CD4-positive, CD25-positive, alpha-beta regulatory T cell (primary cell): ENCODE measurements around the gene UFD1. TPM values are rescaled to one million over a fixed set of nuclear protein-coding genes. Genes with fewer than 3 reads are reported as not detected.

Source experiments
- ATAC-seq, 2 donors: fragments of 150-1000 bp; cut with Tn5 transposase; one replicate each; pipeline ENCODE4 v1.10.0; 2021; ENCODE audit warnings: low read depth in 2 of 2, moderate number of reproducible peaks in 2 of 2, moderate library complexity in 1 of 2
- DNase-seq, 3 donors: peaks; one replicate each; pipeline versions ENCODE4 v3.0.0 to v3.0.0-alpha.2; 2012 to 2022; ENCODE audit warnings: mixed read lengths in 1 of 3
- H3K27ac ChIP-seq: one replicate; pipeline ENCODE4 v1.7.0; 2013; ENCODE audit warnings: mild to moderate bottlenecking, low read length; ENCODE audit not compliant: insufficient read depth, poor library complexity, severe bottlenecking
- H3K27me3 ChIP-seq: one replicate; pipeline ENCODE4 v1.7.0; 2013; ENCODE audit warnings: low read length; ENCODE audit not compliant: control insufficient read depth, insufficient read depth
- H3K36me3 ChIP-seq: one replicate; pipeline ENCODE4 v1.7.0; 2013; ENCODE audit warnings: mild to moderate bottlenecking, low read length, moderate library complexity; ENCODE audit not compliant: control insufficient read depth, insufficient read depth
- H3K4me1 ChIP-seq: 2 replicates; pipeline ENCODE4 v1.7.0; 2013; ENCODE audit warnings: mild to moderate bottlenecking, low read length; ENCODE audit not compliant: insufficient read depth, control insufficient read depth, poor library complexity, severe bottlenecking
- H3K4me3 ChIP-seq: one replicate; pipeline ENCODE4 v1.7.0; 2013; ENCODE audit warnings: low read depth, mild to moderate bottlenecking, low read length, moderate library complexity
- H3K9me3 ChIP-seq, 2 experiments: 1 replicate in 1 of 2; 2 replicates in 1 of 2; pipeline ENCODE4 v1.7.0; 2013; ENCODE audit warnings: low read length in 2 of 2, mild to moderate bottlenecking in 1 of 2, moderate library complexity in 1 of 2; ENCODE audit not compliant: control insufficient read depth in 2 of 2
- H3K27ac Mint-ChIP-seq, 3 donors: one replicate each; pipeline ENCODE4 v1.8.0; 2020 to 2022; ENCODE audit warnings: mild to moderate bottlenecking in 3 of 3, mixed read lengths in 3 of 3, moderate library complexity in 2 of 3
- H3K27me3 Mint-ChIP-seq: one replicate; pipeline ENCODE4 v1.8.0; 2022; ENCODE audit warnings: mild to moderate bottlenecking, mixed read lengths
- H3K36me3 Mint-ChIP-seq: one replicate; pipeline ENCODE4 v1.8.0; 2020; ENCODE audit warnings: mixed read lengths
- H3K4me1 Mint-ChIP-seq, 4 donors: one replicate each; pipeline ENCODE4 v1.8.0; 2020 to 2022; ENCODE audit warnings: mixed read lengths in 4 of 4, mild to moderate bottlenecking in 1 of 4
- H3K4me3 Mint-ChIP-seq, 4 donors: one replicate each; pipeline ENCODE4 v1.8.0; 2020 to 2022; ENCODE audit warnings: mild to moderate bottlenecking in 4 of 4, mixed read lengths in 4 of 4, moderate library complexity in 3 of 4
- H3K9me3 Mint-ChIP-seq, 7 donors: one replicate each; pipeline ENCODE4 v1.8.0; 2020 to 2022; ENCODE audit warnings: mixed read lengths in 7 of 7, mild to moderate bottlenecking in 3 of 7, moderate library complexity in 2 of 7
- polyA plus RNA-seq, 4 donors: library from polyadenylated mRNA; unstranded; fragments of 300-500 nt; fragmentation: Illumina TruSeq; gene quantifications; one replicate each; pipeline ENCODE4 v1.2.3, GENCODE V29; 2021
- total RNA-seq: library from RNA; stranded (reverse); gene quantifications from one replicate; pipeline ENCODE4 v1.2.3, GENCODE V29; 2022

UFD1 gene
- total and polyA plus RNA-seq, 5 donors from 2014 or later: 97.7 to 146 (median 113) TPM

- Histone ChIP-seq H3K27me3 (no peaks in the 10 kb centered on the region), H3K4me3 (no peak overlapping the region), H3K4me1 (peaks cover 11% of the 10 kb centered on the region), H3K36me3 (no peaks in the 10 kb centered on the region), H3K27ac (no peak overlapping the region), H3K9me3 (no peaks in the 10 kb centered on the region)
- H3K4me3 Mint-ChIP-seq: peak overlapping the region in 1 of 4 donors; percentile 45
- H3K9me3 Mint-ChIP-seq: peaks cover 0 to 2% (median 0%) of the 10 kb centered on the region in 7 donors
- no peaks in the 10 kb centered on the region for H3K27me3 Mint-ChIP-seq
- DNase-seq (no peak), ATAC-seq (no peak)
- H3K4me1 Mint-ChIP-seq: peaks cover 0 to 19% (median 6%) of the 10 kb centered on the region in 4 donors
- H3K27ac Mint-ChIP-seq: peak overlapping the region in 2 of 3 donors; percentile 4 to 42
- no peaks in the 10 kb centered on the region for H3K36me3 Mint-ChIP-seq
Measured at GRCh38 chr22:19506212-19506611, 27.2 kb upstream of the UFD1 start.

- Histone ChIP-seq H3K4me1 (peaks cover 11% of the 10 kb centered on the region), H3K9me3 (no peaks in the 10 kb centered on the region), H3K4me3 (no peak overlapping the region), H3K36me3 (no peaks in the 10 kb centered on the region), H3K27ac (no peak overlapping the region), H3K27me3 (no peaks in the 10 kb centered on the region)
- Mint-ChIP-seq H3K27me3 (no peaks in the 10 kb centered on the region), H3K36me3 (no peaks in the 10 kb centered on the region), H3K27ac (peak overlapping the region in 2 of 3 donors; percentile 4 to 42), H3K4me1 (peaks cover 0 to 19% (median 6%) of the 10 kb centered on the region in 4 donors), H3K4me3 (no peak overlapping the region), H3K9me3 (peaks cover 0 to 2% (median 0%) of the 10 kb centered on the region in 7 donors)
- ATAC-seq: no peak
- no peak for DNase-seq
Measured at GRCh38 chr22:19505735-19506126, 26.7 kb upstream of the UFD1 start.

- ATAC-seq (no peak), DNase-seq (peak in 1 of 3 donors; percentile 55)
- Mint-ChIP-seq H3K9me3 (peaks cover 0 to 2% (median 0%) of the 10 kb centered on the region in 7 donors), H3K4me1 (peaks cover 0 to 19% (median 6%) of the 10 kb centered on the region in 4 donors), H3K27me3 (no peaks in the 10 kb centered on the region), H3K27ac (peak overlapping the region in 2 of 3 donors; percentile 4 to 42), H3K36me3 (no peaks in the 10 kb centered on the region), H3K4me3 (peak overlapping the region in 1 of 4 donors; percentile 48)
- no peak overlapping the region for H3K4me3 ChIP-seq
- H3K4me1 ChIP-seq: peaks cover 11% of the 10 kb centered on the region
- H3K9me3 ChIP-seq: no peaks in the 10 kb centered on the region
- no peak overlapping the region for H3K27ac ChIP-seq
- no peaks in the 10 kb centered on the region for H3K27me3 ChIP-seq
- no peaks in the 10 kb centered on the region for H3K36me3 ChIP-seq
Measured at GRCh38 chr22:19504900-19505734, 26.1 kb upstream of the UFD1 start.

DNA sequence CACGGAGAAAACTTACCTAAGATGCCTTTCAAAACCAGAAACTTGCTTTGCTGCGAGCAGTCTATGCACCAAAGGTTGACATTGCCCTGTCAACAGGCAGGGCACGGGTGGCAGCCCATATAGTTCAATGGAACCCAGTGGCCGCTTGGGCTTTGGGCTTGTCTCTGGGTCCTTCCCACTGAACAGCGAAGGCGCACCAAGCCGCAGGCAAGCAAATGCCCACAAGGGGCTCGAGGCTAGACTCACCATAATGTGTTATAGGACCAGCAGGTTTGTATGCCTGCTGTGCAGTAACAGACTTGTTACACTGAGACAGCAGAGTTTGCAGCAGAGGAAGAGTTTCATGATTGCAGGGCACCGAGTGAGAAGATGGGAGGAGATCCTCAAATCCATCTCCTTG is 24.9 kb upstream of the UFD1 start:
- no peaks in the 10 kb centered on the region for H3K9me3 ChIP-seq
- Mint-ChIP-seq H3K4me3 (no peak overlapping the region), H3K36me3 (no peaks in the 10 kb centered on the region), H3K9me3 (peaks cover 0 to 2% (median 0%) of the 10 kb centered on the region in 7 donors), H3K4me1 (peaks cover 0 to 19% (median 7%) of the 10 kb centered on the region in 4 donors), H3K27me3 (no peaks in the 10 kb centered on the region), H3K27ac (peak overlapping the region in 1 of 3 donors; percentile 62)
- no peak overlapping the region for H3K4me3 ChIP-seq
- DNase-seq: no peak
- no peaks in the 10 kb centered on the region for H3K36me3 ChIP-seq
- no peak for ATAC-seq
- H3K27ac ChIP-seq: no peak overlapping the region
- H3K27me3 ChIP-seq: no peaks in the 10 kb centered on the region
- H3K4me1 ChIP-seq: peaks cover 11% of the 10 kb centered on the region

DNA sequence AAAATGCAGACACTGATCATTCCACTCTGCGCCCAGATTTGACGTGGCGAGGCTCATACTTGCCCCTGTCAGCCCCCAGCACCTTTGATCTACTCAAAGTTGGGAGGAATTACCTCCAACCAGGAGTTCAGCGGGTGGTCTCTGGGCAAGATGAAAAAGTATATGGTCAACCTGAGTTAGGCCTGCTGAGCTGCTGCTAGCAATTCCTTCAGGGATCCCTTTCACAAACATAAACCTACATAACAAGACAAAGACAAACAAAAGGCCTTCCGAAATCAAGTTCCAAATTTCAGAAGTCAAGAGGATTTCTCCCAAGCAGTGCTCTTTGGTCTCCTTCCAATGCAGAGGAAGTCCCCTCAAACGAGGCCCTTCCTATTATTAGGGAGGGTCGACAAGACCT is 24.4 kb upstream of the UFD1 start:
- H3K27ac Mint-ChIP-seq: no peak overlapping the region

DNA sequence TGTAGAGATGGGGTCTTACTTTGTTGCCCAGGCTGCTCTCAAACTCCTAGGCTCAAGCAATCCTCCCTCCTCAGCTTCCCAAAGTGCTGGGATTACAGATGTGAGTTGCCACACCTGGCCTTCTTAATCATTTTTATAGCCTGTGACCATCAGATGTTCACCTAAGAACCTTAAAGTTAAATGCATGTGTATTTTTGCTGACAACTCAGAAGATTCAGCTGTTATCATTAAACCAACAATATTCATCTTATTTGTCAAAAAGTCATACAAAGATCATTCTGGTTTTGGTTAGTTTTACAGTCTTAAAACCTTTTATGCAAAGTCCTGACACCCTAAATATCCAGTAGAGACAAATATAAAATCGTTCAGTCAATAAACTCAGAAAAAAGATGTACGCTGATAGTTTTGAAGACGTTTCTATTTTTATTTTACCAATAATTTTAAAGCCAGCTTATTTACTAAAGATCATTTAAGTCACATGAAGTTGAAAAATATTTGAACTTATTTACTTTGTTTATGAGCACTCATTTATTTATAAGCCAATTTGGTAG is 23.0 kb upstream of the UFD1 start:
- H3K4me1 ChIP-seq: peaks cover 11% of the 10 kb centered on the region
- no peak overlapping the region for H3K4me3 ChIP-seq
- no peak overlapping the region for H3K27ac Mint-ChIP-seq
- H3K27me3 ChIP-seq: no peaks in the 10 kb centered on the region
- no peaks in the 10 kb centered on the region for H3K36me3 Mint-ChIP-seq
- peaks cover 0 to 2% (median 0%) of the 10 kb centered on the region in 7 donors for H3K9me3 Mint-ChIP-seq
- no peak for DNase-seq
- no peak for ATAC-seq
- H3K27ac ChIP-seq: no peak overlapping the region
- no peak overlapping the region for H3K4me3 Mint-ChIP-seq
- H3K36me3 ChIP-seq: no peaks in the 10 kb centered on the region
- no peaks in the 10 kb centered on the region for H3K9me3 ChIP-seq
- no peaks in the 10 kb centered on the region for H3K27me3 Mint-ChIP-seq
- peaks cover 0 to 18% (median 7%) of the 10 kb centered on the region in 4 donors for H3K4me1 Mint-ChIP-seq

More for the DNA sequence above, 24.4 kb upstream of the UFD1 start:
- H3K27me3 ChIP-seq: no peaks in the 10 kb centered on the region
- ATAC-seq (no peak), DNase-seq (no peak)
- H3K36me3 Mint-ChIP-seq: no peaks in the 10 kb centered on the region
- no peaks in the 10 kb centered on the region for H3K27me3 Mint-ChIP-seq
- H3K4me3 Mint-ChIP-seq: no peak overlapping the region
- H3K4me1 ChIP-seq: peaks cover 11% of the 10 kb centered on the region
- peaks cover 0 to 19% (median 7%) of the 10 kb centered on the region in 4 donors for H3K4me1 Mint-ChIP-seq
- no peaks in the 10 kb centered on the region for H3K36me3 ChIP-seq
- no peaks in the 10 kb centered on the region for H3K9me3 ChIP-seq
- H3K4me3 ChIP-seq: no peak overlapping the region
- no peak overlapping the region for H3K27ac ChIP-seq
- peaks cover 0 to 2% (median 0%) of the 10 kb centered on the region in 7 donors for H3K9me3 Mint-ChIP-seq

DNA sequence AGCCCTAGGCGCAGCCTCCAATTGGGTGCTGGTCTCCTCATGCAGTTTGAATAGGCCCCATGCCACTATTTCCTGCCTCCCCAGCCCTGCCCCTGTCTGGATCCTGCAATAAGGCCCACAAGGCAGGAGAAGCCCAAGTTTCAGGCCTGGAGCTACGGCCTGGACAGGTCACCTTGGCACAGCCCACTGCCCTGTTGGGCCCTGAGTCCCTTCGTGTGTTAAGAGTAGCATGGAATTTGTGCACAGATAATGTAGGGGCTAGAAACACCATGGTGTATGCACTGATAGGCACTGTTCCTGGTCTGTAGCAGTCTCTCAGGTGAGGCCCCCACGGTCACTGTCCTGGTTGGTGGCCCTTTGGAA is 20.9 kb upstream of the UFD1 start:
- H3K4me3 Mint-ChIP-seq: no peak overlapping the region
- no peaks in the 10 kb centered on the region for H3K27me3 Mint-ChIP-seq
- H3K27ac ChIP-seq: no peak overlapping the region

More for the DNA sequence above, 20.9 kb upstream of the UFD1 start:
- Mint-ChIP-seq H3K27ac (peak overlapping the region in 2 of 3 donors; percentile 14 to 25), H3K4me1 (peaks cover 4 to 15% (median 12%) of the 10 kb centered on the region in 4 donors), H3K9me3 (no peaks in the 10 kb centered on the region), H3K36me3 (no peaks in the 10 kb centered on the region)
- no peaks in the 10 kb centered on the region for H3K36me3 ChIP-seq
- no peaks in the 10 kb centered on the region for H3K9me3 ChIP-seq
- H3K4me3 ChIP-seq: no peak overlapping the region
- no peaks in the 10 kb centered on the region for H3K27me3 ChIP-seq
- ATAC-seq (no peak), DNase-seq (no peak)
- H3K4me1 ChIP-seq: peaks cover 12% of the 10 kb centered on the region
